HepG2 (cell line): ENCODE results near the gene GNL3. TPM values are rescaled to one million over a fixed set of nuclear protein-coding genes. Genes with fewer than 3 reads are reported as not detected.
A peak's percentile ranks its signal among the peaks of the same experiment; 100 is the strongest.

Source experiments
- ARNTL ChIP-seq: sonication (generic); formaldehyde crosslinking; IDR thresholded peaks from 2 replicates; pipeline ENCODE4 v1.4.0; 2020; ENCODE audit warnings: mild to moderate bottlenecking, missing genetic modification reagents
- ATF2 ChIP-seq: sonication (generic); formaldehyde crosslinking; IDR thresholded peaks from 2 replicates; pipeline ENCODE4 v1.4.0; 2020; ENCODE audit warnings: missing genetic modification reagents
- CCAR2 ChIP-seq: fragments of 200-400 bp; formaldehyde crosslinking; optimal IDR thresholded peaks from 2 replicates; pipeline ENCODE3; 2018; ENCODE audit warnings: low read depth, mild to moderate bottlenecking, low read length, moderate library complexity
- CEBPB ChIP-seq: IDR thresholded peaks from 2 replicates; pipeline ENCODE4 v1.6.1; 2011; ENCODE audit warnings: low read depth, low read length, improper control_type of control experiment, borderline replicate concordance
- CREBL2 ChIP-seq: sonication (generic); formaldehyde crosslinking; IDR thresholded peaks from 2 replicates; pipeline ENCODE4 v1.8.1; 2023; ENCODE audit warnings: missing genetic modification reagents, mild to moderate bottlenecking, borderline replicate concordance
- GTF2F1 ChIP-seq: fragments of 150-350 bp; IDR thresholded peaks from 2 replicates; pipeline ENCODE4 v1.6.1; 2014; ENCODE audit warnings: low read length
- MED13 ChIP-seq: sonication (generic); formaldehyde crosslinking; IDR thresholded peaks from 2 replicates; pipeline ENCODE4 v1.5.0; 2020; ENCODE audit warnings: missing genetic modification reagents
- NR1H2 ChIP-seq: sonication (generic); formaldehyde crosslinking; IDR thresholded peaks from 2 replicates; pipeline ENCODE4 v1.8.1; 2022; ENCODE audit warnings: low read depth, missing genetic modification reagents, borderline replicate concordance
- SOX13 ChIP-seq, 3 experiments: fragments of 450-650 bp in 1 of 3; sonication (generic) in 1 of 3; formaldehyde crosslinking in 1 of 3; IDR thresholded peaks in 2 of 3; conservative IDR thresholded peaks in 1 of 3; 2 replicates each; pipeline versions ENCODE4 v1.5.0 to v1.6.1; 2016 to 2020; ENCODE audit warnings: antibody characterized with exemption in 1 of 3, mild to moderate bottlenecking in 1 of 3, missing compliant biosample characterization in 1 of 3, missing genetic modification reagents in 1 of 3, moderate library complexity in 1 of 3
- THAP11 ChIP-seq: IDR thresholded peaks from 2 replicates; pipeline ENCODE4 v1.6.1; 2016; ENCODE audit warnings: missing biosample characterization, missing genetic modification reagents
- ZBTB40 ChIP-seq, 2 experiments: fragments of 450-650 bp in 1 of 2; sonication (generic) in 1 of 2; formaldehyde crosslinking in 1 of 2; IDR thresholded peaks; 2 replicates each; pipeline versions ENCODE4 v1.6.1 to v1.8.0; 2016 to 2022; ENCODE audit warnings: antibody characterized with exemption in 1 of 2, mild to moderate bottlenecking in 1 of 2, missing genetic modification reagents in 1 of 2
- ZFP90 ChIP-seq: sonication (generic); formaldehyde crosslinking; IDR thresholded peaks from 2 replicates; pipeline ENCODE4 v1.8.0; 2022; ENCODE audit warnings: missing genetic modification reagents, mild to moderate bottlenecking, inconsistent platforms, borderline replicate concordance
- ZMAT5 ChIP-seq: sonication (generic); formaldehyde crosslinking; IDR thresholded peaks from 2 replicates; pipeline ENCODE4 v1.5.0; 2020; ENCODE audit warnings: mild to moderate bottlenecking, low read depth, missing genetic modification reagents, borderline replicate concordance
- ZNF800 ChIP-seq: sonication (generic); formaldehyde crosslinking; IDR thresholded peaks from 2 replicates; pipeline ENCODE4 v1.4.0; 2020; ENCODE audit warnings: missing genetic modification reagents
- polyA plus RNA-seq, 8 experiments: library from polyadenylated mRNA; depleted of rRNA in 3 of 8; stranded (reverse) in 7 of 8; unstranded in 1 of 8; fragments of >200 nt; fragmentation: Illumina TruSeq in 4 of 8; extraction: Trizol in 4 of 8; gene quantifications; 2 replicates each; pipeline versions ENCODE4 v1.2.1 to v1.2.3, GENCODE V29; 2011 to 2016; ENCODE audit warnings: low read depth in 4 of 8, missing spikeins in 1 of 8, mixed read lengths in 1 of 8; ENCODE audit not compliant: insufficient read depth in 1 of 8
- total RNA-seq, 5 experiments: library from RNA; depleted of rRNA; stranded (reverse); fragments of >200 nt; fragmentation: Illumina TruSeq; extraction: Trizol; gene quantifications; 2 replicates each; pipeline ENCODE4 v1.2.3, GENCODE V29; 2016; ENCODE audit warnings: low read depth in 1 of 5

Gene GNL3
- total and polyA plus RNA-seq, 2 of the 13 experiments (the other 11 are each of a cell fraction or from before 2014, with no cell fraction given), result 129 to 257 TPM

GRCh38 chr3:52704611-52705437 is 19.0 kb downstream of the GNL3 start (continued):
- TF ChIP-seq ZBTB40 (IDR thresholded peaks at IDR 0.05) (no peak), ZBTB40 (CRISPR knock-in tag; IDR thresholded peaks at IDR 0.05) (peak; percentile 49; the same call in 1 of the 2 replicates), MED13 (peak; percentile 80), CCAR2 (no peak), ZFP90 (CRISPR knock-in tag) (0 out of 2 replicates have a peak, but pooled peaks have one; percentile 19), SOX13 (IDR thresholded peaks at IDR 0.05) (peak; percentile 77), SOX13 (CRISPR knock-in tag; conservative IDR thresholded peaks at IDR 0.05 in 1 of 2, IDR thresholded peaks at IDR 0.05 in 1 of 2) (peak in 1 of 2 experiments; percentile 91; a peak in 2 of 4 replicates), ZMAT5 (CRISPR knock-in tag) (no peak), ARNTL (CRISPR knock-in tag) (peak; percentile 97), CREBL2 (CRISPR knock-in tag) (no peak), NR1H2 (CRISPR knock-in tag) (no peak), ZNF800 (CRISPR knock-in tag) (no peak), CEBPB (no peak), ATF2 (CRISPR knock-in tag) (peak; percentile 81), GTF2F1 (no peak), THAP11 (CRISPR knock-in tag) (peak; percentile 66)
